Measurements from ENCODE around the gene PSG2.
"Not testable (repeated sequence)": the region's sequence is repeated elsewhere in the genome, so short reads cannot be mapped to it uniquely, and the experiment has no call there.

- TF ChIP-seq CTCF (IDR thresholded peaks at IDR 0.05) = peak; percentile 34
- not testable (repeated sequence) for TF ChIP-seq ZFX (IDR thresholded peaks at IDR 0.05; ENCODE audit: borderline replicate concordance)
These were observed 54.5 kb downstream of the PSG2 start for GRCh38 chr19:43027985-43028384.
